MCF 10A (cell line): Measurements from ENCODE around the gene KIFBP. TPM values are rescaled to one million over a fixed set of nuclear protein-coding genes. Genes with fewer than 3 reads are reported as not detected.
"Not testable (repeated sequence)": the region's sequence is repeated elsewhere in the genome, so short reads cannot be mapped to it uniquely, and the experiment has no call there.

Source experiments
- BruUV-seq: library from RNA; stranded (reverse); fragments of 400-500 nt; replicated peaks from 2 replicates; lab custom pipeline; 2021; lab: Mats Ljungman, UMichigan
- CTCF ChIA-PET: fragments of 300-600 bp; sonication (Branson Sonifier 250); formaldehyde crosslinking; extraction: SDS; loops from one replicate; lab custom pipeline; 2021; ENCODE audit warnings: antibody characterized with exemption, inconsistent platforms; lab: Yijun Ruan, JAX
- POLR2A ChIA-PET: fragments of 300-600, 350-650 bp; sonication (Branson Sonifier 250); formaldehyde crosslinking; extraction: SDS; loops from one replicate; lab custom pipeline; 2020; ENCODE audit warnings: antibody characterized with exemption, inconsistent platforms; lab: Yijun Ruan, JAX
- DNase-seq: peaks from one replicate; pipeline ENCODE4 v3.0.0-alpha.2; 2018; ENCODE audit not compliant: unreplicated experiment
- H3K27ac Mint-ChIP-seq: one replicate; pipeline ENCODE4 v1.8.0; 2022; ENCODE audit warnings: mild to moderate bottlenecking, low read depth, mixed read lengths; ENCODE audit not compliant: unreplicated experiment
- H3K27me3 Mint-ChIP-seq: one replicate; pipeline ENCODE4 v1.8.0; 2022; ENCODE audit warnings: mixed read lengths; ENCODE audit not compliant: insufficient read depth, unreplicated experiment
- H3K36me3 Mint-ChIP-seq: one replicate; pipeline ENCODE4 v1.8.0; 2022; ENCODE audit warnings: mild to moderate bottlenecking, moderate library complexity, mixed read lengths; ENCODE audit not compliant: insufficient read depth, unreplicated experiment
- H3K4me1 Mint-ChIP-seq: one replicate; pipeline ENCODE4 v1.8.0; 2022; ENCODE audit warnings: mixed read lengths; ENCODE audit not compliant: insufficient read depth, unreplicated experiment
- H3K4me3 Mint-ChIP-seq: one replicate; pipeline ENCODE4 v1.8.0; 2022; ENCODE audit warnings: mild to moderate bottlenecking, moderate library complexity, mixed read lengths; ENCODE audit not compliant: unreplicated experiment
- H3K9me3 Mint-ChIP-seq: one replicate; pipeline ENCODE4 v1.8.0; 2022; ENCODE audit warnings: mixed read lengths; ENCODE audit not compliant: unreplicated experiment
- CTCF ChIP-seq: fragments of 200-600 bp; IDR thresholded peaks from one replicate; pipeline ENCODE4 v1.8.0; 2022; ENCODE audit warnings: antibody characterized with exemption, mild to moderate bottlenecking; ENCODE audit not compliant: unreplicated experiment
- intact Hi-C: fragments of 100-400 bp; cut with micrococcal nuclease; formaldehyde crosslinking; loops from 2 replicates; pipeline ENCODE4 v1.14.1; 2022
- total RNA-seq: library from RNA; stranded (reverse); gene quantifications from 2 replicates; pipeline ENCODE4 v1.2.3, GENCODE V29; 2022

The KIFBP gene
- total RNA-seq, 1 experiment from 2014 or later, result 20.9 TPM

- Mint-ChIP-seq H3K9me3 (no peaks in the 10 kb centered on the region), H3K27me3 (no peaks in the 10 kb centered on the region), H3K36me3 (peaks cover 6% of the 10 kb centered on the region), H3K4me1 (peaks cover 2% of the 10 kb centered on the region), H3K4me3 (no peak overlapping the region), H3K27ac (no peak overlapping the region)
- POLR2A ChIA-PET, result interaction anchor here (0.6 to 0.9 kb wide), 2 partner anchors 61 to 691 kb away, joined by 3 read pairs; no protein-coding TSS in a partner anchor
- no peak for DNase-seq
- CTCF ChIA-PET, result interaction anchor here (0.6 to 1.0 kb wide), 4 partner anchors 71 to 716 kb away, joined by 3 to 5 read pairs (median 3); no protein-coding TSS in a partner anchor
- intact Hi-C loops, result no loop called here
- BruUV-seq, result no TSS peak
- TF ChIP-seq CTCF, result no peak
These were observed 34.0 kb downstream of the KIFBP start for GRCh38 chr10:69022611-69023010.

DNA sequence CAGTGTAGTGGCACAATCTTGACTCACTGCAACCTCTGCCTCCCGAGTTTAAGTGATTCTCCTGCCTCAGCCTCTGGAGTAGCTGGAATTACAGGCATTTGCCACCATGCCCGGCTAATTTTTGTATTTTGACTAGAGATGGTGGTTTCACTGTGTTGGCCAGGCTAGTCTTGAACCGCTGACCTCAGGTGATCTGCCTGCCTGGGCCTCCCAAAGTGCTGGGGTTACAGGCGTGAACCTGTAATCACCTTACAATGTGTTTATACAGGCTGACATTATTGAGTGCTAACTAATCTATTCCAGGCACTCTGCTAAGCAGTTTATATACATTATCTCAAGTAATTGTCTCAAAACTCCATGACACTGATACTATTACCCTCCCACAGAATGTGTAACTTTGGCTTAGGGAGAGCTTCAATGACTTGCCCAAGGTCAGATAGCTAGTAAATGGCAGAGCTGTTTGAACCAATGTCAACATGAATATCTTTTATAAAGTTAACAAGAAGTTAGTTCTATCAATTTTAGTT is 36.8 kb downstream of the KIFBP start:
- Mint-ChIP-seq H3K36me3 (peaks cover 5% of the 10 kb centered on the region), H3K27ac (no peak overlapping the region), H3K4me3 (no peak overlapping the region), H3K4me1 (peaks cover 5% of the 10 kb centered on the region), H3K9me3 (no peaks in the 10 kb centered on the region), H3K27me3 (no peaks in the 10 kb centered on the region)
- BruUV-seq, result no TSS peak
- intact Hi-C loops, result no loop called here
- no peak for DNase-seq
- no peak for TF ChIP-seq CTCF
- CTCF ChIA-PET, result interaction anchor here (0.6 to 1.1 kb wide), 2 partner anchors 19 to 1180 kb away, joined by 3 read pairs; no protein-coding TSS in a partner anchor
- POLR2A ChIA-PET, result no interaction called here

- intact Hi-C loops, result no loop called here
- H3K27me3 Mint-ChIP-seq, result no peaks in the 10 kb centered on the region
- POLR2A ChIA-PET, result no interaction called here
- no peaks in the 10 kb centered on the region for H3K36me3 Mint-ChIP-seq
- no peak for DNase-seq
- H3K4me3 Mint-ChIP-seq, result no peak overlapping the region
- no peak overlapping the region for H3K27ac Mint-ChIP-seq
- no peaks in the 10 kb centered on the region for H3K9me3 Mint-ChIP-seq
- BruUV-seq, result no TSS peak
- H3K4me1 Mint-ChIP-seq, result no peaks in the 10 kb centered on the region
- CTCF ChIA-PET, result no interaction called here
- TF ChIP-seq CTCF, result no peak
These were observed 44.7 kb downstream of the KIFBP start for GRCh38 chr10:69033256-69033655.

DNA sequence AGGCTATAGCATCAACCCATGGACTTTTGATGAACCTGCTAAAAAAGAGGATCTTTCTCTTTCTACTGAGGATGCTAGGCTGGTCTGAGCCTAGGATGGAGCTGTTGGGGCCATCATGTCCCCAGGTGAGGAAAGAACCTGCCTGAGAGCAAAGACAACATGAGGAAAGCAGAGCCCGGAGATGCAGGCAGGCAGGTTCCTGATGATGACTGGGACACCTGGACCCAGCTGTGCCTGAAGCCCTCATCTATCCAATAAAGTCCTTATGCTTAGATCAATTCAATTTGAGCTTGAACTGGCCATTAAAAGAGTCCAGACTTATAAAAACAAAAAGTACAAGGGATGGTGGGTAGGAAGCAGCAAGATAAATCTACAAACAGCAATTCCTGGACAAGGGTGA is 48.9 kb downstream of the KIFBP start:
- intact Hi-C loops, result no loop called here
- POLR2A ChIA-PET, result no interaction called here
- Mint-ChIP-seq H3K27ac (no peak overlapping the region), H3K4me3 (no peak overlapping the region), H3K36me3 (no peaks in the 10 kb centered on the region), H3K4me1 (no peaks in the 10 kb centered on the region), H3K9me3 (no peaks in the 10 kb centered on the region), H3K27me3 (no peaks in the 10 kb centered on the region)
- CTCF ChIA-PET, result no interaction called here
- no peak for TF ChIP-seq CTCF
- BruUV-seq, result no TSS peak
- DNase-seq, result no peak

GRCh38 chr10:69040904-69041303 is 52.3 kb downstream of the KIFBP start:
- intact Hi-C loops, H3K4me3 Mint-ChIP-seq, H3K4me1 Mint-ChIP-seq, H3K36me3 Mint-ChIP-seq, POLR2A ChIA-PET, DNase-seq, H3K9me3 Mint-ChIP-seq, H3K27ac Mint-ChIP-seq, BruUV-seq, H3K27me3 Mint-ChIP-seq: not testable (repeated sequence)
- CTCF ChIA-PET, result interaction anchor here (0.6 to 1.3 kb wide), 6 partner anchors 11 to 197 kb away, joined by 3 to 4 read pairs (median 4); no protein-coding TSS in a partner anchor
